ENCODE results near the gene PAQR6. TPM values are rescaled to one million over a fixed set of nuclear protein-coding genes. Genes with fewer than 3 reads are reported as not detected.

Gene PAQR6
- total RNA-seq, 3 donors from 2014 or later (not counting 1 experiment from before 2014, with no cell fraction given) = 2.6 to 5.5 (median 3.5) TPM

- H3K36me3 ChIP-seq (ENCODE audit: control insufficient read depth, insufficient read depth, low read length) = peaks cover 85% of the 10 kb centered on the region
- intact Hi-C loops (cut with micrococcal nuclease) = no loop called here
- H3K4me1 ChIP-seq (ENCODE audit: control insufficient read depth, insufficient read depth, low read length) = no peaks in the 10 kb centered on the region
- H3K27ac ChIP-seq (ENCODE audit: low read length) = no peak overlapping the region
- no peak for TF ChIP-seq CTCF (IDR thresholded peaks at IDR 0.05)
- 100% methylated on average over 3 of the region's 3 CpGs for WGBS (ENCODE audit: insufficient coverage)
- no peaks in the 10 kb centered on the region for H3K27me3 Mint-ChIP-seq (ENCODE audit: low read depth in 2 of 2)
- DNase-seq (no peak), ATAC-seq (no peak)
- no peaks in the 10 kb centered on the region for H3K9me3 Mint-ChIP-seq
- H3K4me3 Mint-ChIP-seq = no peak overlapping the region
- peaks cover 0 to 4% of the 10 kb centered on the region in 2 donors for H3K4me1 Mint-ChIP-seq
- no peaks in the 10 kb centered on the region for H3K9me3 ChIP-seq (ENCODE audit: control insufficient read depth, insufficient read depth, low read length)
- H3K4me3 ChIP-seq (ENCODE audit: low read length) = no peak overlapping the region
- H3K27me3 ChIP-seq (ENCODE audit: control insufficient read depth, insufficient read depth, low read length) = no peaks in the 10 kb centered on the region
- no peak overlapping the region for H3K27ac Mint-ChIP-seq
- H3K36me3 Mint-ChIP-seq = peaks cover 22% of the 10 kb centered on the region
These were observed 22.5 kb upstream of the PAQR6 start for GRCh38 chr1:156270314-156270713.

GRCh38 chr1:156268336-156268735 lies 20.5 kb upstream of the PAQR6 start:
- DNase-seq (no peak), ATAC-seq (no peak)
- H3K36me3 ChIP-seq (ENCODE audit: control insufficient read depth, insufficient read depth, low read length) = peaks cover 77% of the 10 kb centered on the region
- Mint-ChIP-seq H3K4me1 (peaks cover 0 to 6% of the 10 kb centered on the region in 2 donors), H3K4me3 (no peak overlapping the region), H3K27ac (no peak overlapping the region), H3K36me3 (peaks cover 18% of the 10 kb centered on the region), H3K27me3 (ENCODE audit: low read depth in 2 of 2) (no peaks in the 10 kb centered on the region), H3K9me3 (no peaks in the 10 kb centered on the region)
- intact Hi-C loops (cut with micrococcal nuclease) = no loop called here
- WGBS (ENCODE audit: insufficient coverage) = 100% methylated on average over 3 of the region's 4 CpGs
- no peak overlapping the region for H3K4me3 ChIP-seq (ENCODE audit: low read length)
- no peaks in the 10 kb centered on the region for H3K27me3 ChIP-seq (ENCODE audit: control insufficient read depth, insufficient read depth, low read length)
- no peaks in the 10 kb centered on the region for H3K4me1 ChIP-seq (ENCODE audit: control insufficient read depth, insufficient read depth, low read length)
- TF ChIP-seq CTCF (IDR thresholded peaks at IDR 0.05) = no peak
- H3K27ac ChIP-seq (ENCODE audit: low read length) = no peak overlapping the region
- no peaks in the 10 kb centered on the region for H3K9me3 ChIP-seq (ENCODE audit: control insufficient read depth, insufficient read depth, low read length)

GRCh38 chr1:156266051-156266450 lies 18.2 kb upstream of the PAQR6 start:
- H3K36me3 Mint-ChIP-seq = peaks cover 19% of the 10 kb centered on the region
- no peak overlapping the region for H3K27ac ChIP-seq (ENCODE audit: low read length)
- H3K36me3 ChIP-seq (ENCODE audit: control insufficient read depth, insufficient read depth, low read length) = peaks cover 68% of the 10 kb centered on the region

More at GRCh38 chr1:156266051-156266450, 18.2 kb upstream of the PAQR6 start:
- Mint-ChIP-seq H3K27me3 (ENCODE audit: low read depth in 2 of 2) (no peaks in the 10 kb centered on the region), H3K4me1 (peaks cover 0 to 6% of the 10 kb centered on the region in 2 donors), H3K4me3 (no peak overlapping the region), H3K9me3 (no peaks in the 10 kb centered on the region), H3K27ac (no peak overlapping the region)
- no peaks in the 10 kb centered on the region for H3K9me3 ChIP-seq (ENCODE audit: control insufficient read depth, insufficient read depth, low read length)
- H3K27me3 ChIP-seq (ENCODE audit: control insufficient read depth, insufficient read depth, low read length) = no peaks in the 10 kb centered on the region
- DNase-seq (no peak), ATAC-seq (no peak)
- no peaks in the 10 kb centered on the region for H3K4me1 ChIP-seq (ENCODE audit: control insufficient read depth, insufficient read depth, low read length)
- 96% methylated on average over 13 of the region's 13 CpGs for WGBS (ENCODE audit: insufficient coverage)
- no peak for TF ChIP-seq CTCF (IDR thresholded peaks at IDR 0.05)
- H3K4me3 ChIP-seq (ENCODE audit: low read length) = no peak overlapping the region
- intact Hi-C loops (cut with micrococcal nuclease) = no loop called here
